Sigmoid colon (tissue), 7 donors: ENCODE results near the gene DCC. TPM values are rescaled to one million over a fixed set of nuclear protein-coding genes. Genes with fewer than 3 reads are reported as not detected.

Experiments used
- DNase-seq: peaks from one replicate; pipeline ENCODE4 v3.0.0-alpha.2; 2019
- H3K27ac ChIP-seq, 4 donors: fragments of 200-600 bp; sonication (generic); one replicate each; pipeline ENCODE4 v1.5.1; 2016 to 2019; ENCODE audit warnings: mild to moderate bottlenecking in 1 of 4
- H3K27me3 ChIP-seq, 3 donors: fragments of 200-600 bp; sonication (generic); one replicate each; pipeline ENCODE4 v1.5.1; 2019; ENCODE audit warnings: mild to moderate bottlenecking in 1 of 3
- H3K36me3 ChIP-seq, 4 donors: fragments of 200-600 bp; sonication (generic); one replicate each; pipeline ENCODE4 v1.5.1; 2016 to 2019
- H3K4me1 ChIP-seq, 4 donors: fragments of 200-600 bp; sonication (generic); one replicate each; pipeline ENCODE4 v1.5.1; 2017 to 2019
- H3K4me3 ChIP-seq, 4 donors: fragments of 200-600 bp; sonication (generic); one replicate each; pipeline ENCODE4 v1.5.1; 2017 to 2019; ENCODE audit warnings: mild to moderate bottlenecking in 2 of 4, moderate library complexity in 1 of 4
- H3K9me3 ChIP-seq, 4 donors: fragments of 200-600 bp in 3 of 4; sonication (generic) in 3 of 4; one replicate each; pipeline versions ENCODE4 v1.5.1 to v1.6.1; 2013 to 2019
- EP300 ChIP-seq, 4 donors: sonication (generic); formaldehyde crosslinking; IDR thresholded peaks; one replicate each; pipeline ENCODE4 v1.6.1; 2017; ENCODE audit warnings: antibody characterized with exemption in 4 of 4
- POLR2A ChIP-seq, 2 donors: fragments of 450-650 bp; IDR thresholded peaks; one replicate each; pipeline ENCODE4 v1.6.1; 2016; ENCODE audit warnings: antibody characterized with exemption in 2 of 2, mild to moderate bottlenecking in 2 of 2, moderate library complexity in 2 of 2
- POLR2AphosphoS5 ChIP-seq, 4 donors: sonication (generic); formaldehyde crosslinking; IDR thresholded peaks; one replicate each; pipeline ENCODE4 v1.6.1; 2017; ENCODE audit warnings: antibody characterized with exemption in 4 of 4
- WGBS, 2 donors: extraction: QIAGEN DNeasy Blood & Tissue Kit; methylation state at CpG; one replicate each; pipeline ENCODE4 v1.1.7; 2013; 5-methylcytosine and 5-hydroxymethylcytosine counted together
- intact Hi-C: fragments of 100-400 bp; cut with DNase I; formaldehyde crosslinking; loops from one replicate; pipeline ENCODE4 v1.15.1; 2023
- polyA plus RNA-seq, 3 donors: library from polyadenylated mRNA; stranded (reverse); fragments of 200-250 nt; gene quantifications; one replicate each; pipeline ENCODE4 v1.2.3, GENCODE V29; 2013
- total RNA-seq, 4 donors: library from RNA; depleted of rRNA; stranded (reverse); fragments of >200 nt; gene quantifications; one replicate each; pipeline ENCODE4 v1.1.0, GENCODE V29; 2016
- TF ChIP-seq, protein P1 (sequence below), 4 experiments: fragments of 450-650 bp in 3 of 4; fragments of 200-600 bp in 1 of 4; IDR thresholded peaks; one replicate each; pipeline ENCODE4 v1.5.1; 2016 to 2019; ENCODE audit warnings: antibody characterized with exemption in 4 of 4, mild to moderate bottlenecking in 3 of 4, moderate library complexity in 2 of 4
- donor health status: healthy with polysubstance abuse.
- donor health status: Bipolar disorder and iron deficiency.
- donor health status: healthy.

Gene DCC
- total and polyA plus RNA-seq, 7 donors: 0.04 to 0.83 (median 0.36) TPM; not detected in 2

DNA sequence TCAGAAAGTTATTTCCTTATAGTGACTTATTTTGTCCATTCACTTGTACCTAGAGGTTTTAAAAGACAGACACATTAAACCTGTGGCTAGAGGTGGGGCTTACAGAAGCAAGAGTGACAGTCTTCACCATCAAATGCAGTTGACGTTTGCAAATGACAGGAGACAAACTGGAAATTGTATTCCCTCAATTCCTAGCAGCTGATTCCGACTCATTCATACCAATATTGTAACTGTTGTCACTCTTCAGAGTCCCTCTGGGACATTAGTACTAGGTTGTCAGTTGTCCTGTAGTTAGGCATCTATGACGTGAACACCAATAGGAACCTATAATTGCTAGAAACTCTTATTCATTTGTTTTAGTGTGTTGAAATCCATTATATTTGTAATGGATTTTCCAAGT is 794.7 kb downstream of the DCC start:
- H3K4me3 ChIP-seq: no peak overlapping the region
- intact Hi-C loops: loop anchor here (10.0 kb wide), 1 partner anchor 60 kb away; no protein-coding TSS in a partner anchor

GRCh38 chr18:53135654-53136053 is 795.7 kb downstream of the DCC start:
- Histone ChIP-seq H3K36me3 (no peaks in the 10 kb centered on the region), H3K9me3 (no peaks in the 10 kb centered on the region), H3K4me3 (no peak overlapping the region), H3K27ac (no peak overlapping the region), H3K4me1 (no peaks in the 10 kb centered on the region), H3K27me3 (no peaks in the 10 kb centered on the region)
- intact Hi-C loops: loop anchor here (10.0 kb wide), 1 partner anchor 59 kb away; no protein-coding TSS in a partner anchor
- DNase-seq: no peak
- TF ChIP-seq EP300 (IDR thresholded peaks at IDR 0.05): no peak
- TF ChIP-seq POLR2A (IDR thresholded peaks at IDR 0.05): no peak
- TF ChIP-seq, protein P1, sequence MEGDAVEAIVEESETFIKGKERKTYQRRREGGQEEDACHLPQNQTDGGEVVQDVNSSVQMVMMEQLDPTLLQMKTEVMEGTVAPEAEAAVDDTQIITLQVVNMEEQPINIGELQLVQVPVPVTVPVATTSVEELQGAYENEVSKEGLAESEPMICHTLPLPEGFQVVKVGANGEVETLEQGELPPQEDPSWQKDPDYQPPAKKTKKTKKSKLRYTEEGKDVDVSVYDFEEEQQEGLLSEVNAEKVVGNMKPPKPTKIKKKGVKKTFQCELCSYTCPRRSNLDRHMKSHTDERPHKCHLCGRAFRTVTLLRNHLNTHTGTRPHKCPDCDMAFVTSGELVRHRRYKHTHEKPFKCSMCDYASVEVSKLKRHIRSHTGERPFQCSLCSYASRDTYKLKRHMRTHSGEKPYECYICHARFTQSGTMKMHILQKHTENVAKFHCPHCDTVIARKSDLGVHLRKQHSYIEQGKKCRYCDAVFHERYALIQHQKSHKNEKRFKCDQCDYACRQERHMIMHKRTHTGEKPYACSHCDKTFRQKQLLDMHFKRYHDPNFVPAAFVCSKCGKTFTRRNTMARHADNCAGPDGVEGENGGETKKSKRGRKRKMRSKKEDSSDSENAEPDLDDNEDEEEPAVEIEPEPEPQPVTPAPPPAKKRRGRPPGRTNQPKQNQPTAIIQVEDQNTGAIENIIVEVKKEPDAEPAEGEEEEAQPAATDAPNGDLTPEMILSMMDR (IDR thresholded peaks at IDR 0.05): no peak
- no peak for TF ChIP-seq POLR2AphosphoS5 (IDR thresholded peaks at IDR 0.05)

More for the DNA sequence above, 794.7 kb downstream of the DCC start:
- no peaks in the 10 kb centered on the region for H3K36me3 ChIP-seq
- DNase-seq: no peak
- no peaks in the 10 kb centered on the region for H3K4me1 ChIP-seq
- no peaks in the 10 kb centered on the region for H3K9me3 ChIP-seq
- no peak for TF ChIP-seq POLR2A (IDR thresholded peaks at IDR 0.05)
- TF ChIP-seq EP300 (IDR thresholded peaks at IDR 0.05): no peak
- no peak for TF ChIP-seq POLR2AphosphoS5 (IDR thresholded peaks at IDR 0.05)
- TF ChIP-seq, protein P1 (IDR thresholded peaks at IDR 0.05): no peak
- H3K27me3 ChIP-seq: no peaks in the 10 kb centered on the region
- WGBS, 2 donors: 73 to 84% methylated on average over 3 of the region's 3 CpGs
- no peak overlapping the region for H3K27ac ChIP-seq

DNA sequence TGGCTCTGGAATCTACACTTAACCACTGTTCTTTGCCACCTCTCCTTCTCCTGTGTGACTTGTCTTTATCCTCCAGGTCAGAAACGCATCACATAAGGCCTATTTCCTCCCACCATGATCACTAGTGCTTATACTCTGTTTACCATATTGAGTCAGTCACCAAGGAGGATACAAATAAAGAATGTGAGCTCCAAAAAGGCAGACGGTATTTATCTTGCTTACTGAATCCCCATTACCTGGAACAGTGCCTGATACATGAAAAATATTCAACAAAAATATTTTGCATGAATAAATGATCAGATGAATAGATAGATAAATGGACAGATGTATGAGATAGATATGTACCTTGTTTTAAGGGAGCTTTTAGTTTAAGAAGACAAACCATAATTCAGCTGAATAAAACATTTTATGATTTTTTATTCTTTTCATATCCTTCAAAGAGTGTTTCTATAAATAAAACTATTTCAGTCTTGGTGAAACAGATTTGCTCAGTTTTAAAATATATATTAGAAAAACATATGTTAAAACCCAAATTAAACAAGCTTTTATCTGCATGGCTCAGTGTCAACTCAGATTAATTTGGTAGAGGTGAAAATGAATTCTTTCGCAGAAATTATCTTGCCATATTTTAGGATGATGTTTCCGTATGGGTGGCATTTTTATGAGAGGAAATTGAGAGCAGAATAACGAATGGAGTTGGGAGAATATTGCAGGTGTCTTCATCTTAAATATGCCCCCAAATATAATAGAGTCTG is 799.9 kb downstream of the DCC start:
- Histone ChIP-seq H3K27ac (no peak overlapping the region), H3K9me3 (no peaks in the 10 kb centered on the region), H3K36me3 (no peaks in the 10 kb centered on the region), H3K27me3 (no peaks in the 10 kb centered on the region), H3K4me3 (no peak overlapping the region), H3K4me1 (no peaks in the 10 kb centered on the region)
- intact Hi-C loops: loop anchor here (10.0 kb wide), 1 partner anchor 55 kb away; no protein-coding TSS in a partner anchor
- TF ChIP-seq POLR2AphosphoS5 (IDR thresholded peaks at IDR 0.05): no peak
- TF ChIP-seq, protein P1 (IDR thresholded peaks at IDR 0.05): no peak
- TF ChIP-seq EP300 (IDR thresholded peaks at IDR 0.05): no peak
- TF ChIP-seq POLR2A (IDR thresholded peaks at IDR 0.05): no peak
- WGBS, 2 donors: 70 to 75% methylated on average over 5 of the region's 5 CpGs
- DNase-seq: no peak

- intact Hi-C loops: no loop called here
- 61 to 79% methylated on average over 4 of the region's 4 CpGs for WGBS, 2 donors
- H3K4me1 ChIP-seq: no peaks in the 10 kb centered on the region
- no peak for DNase-seq
- no peak overlapping the region for H3K27ac ChIP-seq
- no peaks in the 10 kb centered on the region for H3K36me3 ChIP-seq
- no peaks in the 10 kb centered on the region for H3K9me3 ChIP-seq
- H3K27me3 ChIP-seq: no peaks in the 10 kb centered on the region
- no peak for TF ChIP-seq POLR2A (IDR thresholded peaks at IDR 0.05)
- no peak for TF ChIP-seq POLR2AphosphoS5 (IDR thresholded peaks at IDR 0.05)
- TF ChIP-seq, protein P1 (IDR thresholded peaks at IDR 0.05): no peak
- no peak for TF ChIP-seq EP300 (IDR thresholded peaks at IDR 0.05)
- no peak overlapping the region for H3K4me3 ChIP-seq
These were observed 802.0 kb downstream of the DCC start for GRCh38 chr18:53142005-53142404.
